Mammary epithelial cell (primary cell): ENCODE data around the gene BARX2.

Experiments
- EZH2 ChIP-seq: IDR thresholded peaks from 2 replicates; pipeline ENCODE4 v1.6.1; 2012; ENCODE audit warnings: low read length, inconsistent platforms, borderline replicate concordance
- TF ChIP-seq, protein P1 (sequence below), 2 donors: IDR thresholded peaks in 1 of 2; conservative IDR thresholded peaks in 1 of 2; 2 replicates each; pipeline ENCODE4 v1.5.1; 2011 to 2012; ENCODE audit warnings: inconsistent platforms in 2 of 2, low read length in 2 of 2, mild to moderate bottlenecking in 2 of 2, control low read depth in 1 of 2, low read depth in 1 of 2; ENCODE audit not compliant: insufficient read depth in 1 of 2; ENCODE audit errors: extremely low read depth in 1 of 2

- TF ChIP-seq, protein P1, sequence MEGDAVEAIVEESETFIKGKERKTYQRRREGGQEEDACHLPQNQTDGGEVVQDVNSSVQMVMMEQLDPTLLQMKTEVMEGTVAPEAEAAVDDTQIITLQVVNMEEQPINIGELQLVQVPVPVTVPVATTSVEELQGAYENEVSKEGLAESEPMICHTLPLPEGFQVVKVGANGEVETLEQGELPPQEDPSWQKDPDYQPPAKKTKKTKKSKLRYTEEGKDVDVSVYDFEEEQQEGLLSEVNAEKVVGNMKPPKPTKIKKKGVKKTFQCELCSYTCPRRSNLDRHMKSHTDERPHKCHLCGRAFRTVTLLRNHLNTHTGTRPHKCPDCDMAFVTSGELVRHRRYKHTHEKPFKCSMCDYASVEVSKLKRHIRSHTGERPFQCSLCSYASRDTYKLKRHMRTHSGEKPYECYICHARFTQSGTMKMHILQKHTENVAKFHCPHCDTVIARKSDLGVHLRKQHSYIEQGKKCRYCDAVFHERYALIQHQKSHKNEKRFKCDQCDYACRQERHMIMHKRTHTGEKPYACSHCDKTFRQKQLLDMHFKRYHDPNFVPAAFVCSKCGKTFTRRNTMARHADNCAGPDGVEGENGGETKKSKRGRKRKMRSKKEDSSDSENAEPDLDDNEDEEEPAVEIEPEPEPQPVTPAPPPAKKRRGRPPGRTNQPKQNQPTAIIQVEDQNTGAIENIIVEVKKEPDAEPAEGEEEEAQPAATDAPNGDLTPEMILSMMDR (conservative IDR thresholded peaks at IDR 0.05 in 1 of 2, IDR thresholded peaks at IDR 0.05 in 1 of 2; ENCODE audit: extremely low read depth in 1 of 2, insufficient read depth in 1 of 2, low read depth in 1 of 2, low read length in 2 of 2) = no peak
- TF ChIP-seq EZH2 = no peak
Measured at GRCh38 chr11:129391821-129392220, 16.2 kb downstream of the BARX2 start.
